Upper lobe of right lung (tissue), 1 donor: ENCODE measurements around the gene DYNLRB1. TPM values are rescaled to one million over a fixed set of nuclear protein-coding genes. Genes with fewer than 3 reads are reported as not detected.
"Not testable (repeated sequence)": the region's sequence is repeated elsewhere in the genome, so short reads cannot be mapped to it uniquely, and the experiment has no call there.

ENCODE experiments used
- ATAC-seq: fragments of 200-7000 bp; cut with Tn5 transposase; one replicate; pipeline ENCODE4 v1.9.1; 2020; ENCODE audit warnings: mild to moderate bottlenecking, moderate library complexity
- DNase-seq: peaks from one replicate; pipeline ENCODE4 v3.0.0-alpha.2; 2020
- H3K27ac ChIP-seq: fragments of 200-600 bp; one replicate; pipeline ENCODE4 v1.8.0; 2022
- H3K27me3 ChIP-seq: fragments of 200-600 bp; one replicate; pipeline ENCODE4 v1.8.0; 2022; ENCODE audit warnings: mild to moderate bottlenecking
- H3K36me3 ChIP-seq: fragments of 200-600 bp; one replicate; pipeline ENCODE4 v1.8.0; 2022
- H3K4me1 ChIP-seq: fragments of 200-600 bp; one replicate; pipeline ENCODE4 v1.8.0; 2022
- H3K4me3 ChIP-seq: fragments of 200-600 bp; one replicate; pipeline ENCODE4 v1.8.0; 2022; ENCODE audit warnings: mild to moderate bottlenecking
- H3K9me3 ChIP-seq: fragments of 200-600 bp; one replicate; pipeline ENCODE4 v1.8.0; 2022
- CTCF ChIP-seq: fragments of 200-600 bp; IDR thresholded peaks from one replicate; pipeline ENCODE4 v1.8.0; 2022; ENCODE audit warnings: antibody characterized with exemption
- intact Hi-C: fragments of 100-400 bp; cut with DNase I; formaldehyde crosslinking; loops from one replicate; pipeline ENCODE4 v1.11.0; 2022
- total RNA-seq: library from RNA; stranded (reverse); fragmentation: NEBNext Ultra II Directional; extraction: Animal tissue kit (Norgen Biotek cat#: 25700); gene quantifications from one replicate; pipeline ENCODE4 v1.2.1, GENCODE V29; 2021
- donor health status: DM: no; HTN: yes; CAD: no; lungs with severe emphysema.

DYNLRB1 gene
- total RNA-seq, 1 donor from 2014 or later = 146 TPM

- H3K27me3 ChIP-seq = no peaks in the 10 kb centered on the region
- peaks cover 67% of the 10 kb centered on the region for H3K36me3 ChIP-seq
- no peak for DNase-seq
- no peaks in the 10 kb centered on the region for H3K9me3 ChIP-seq
- H3K4me3 ChIP-seq = no peak overlapping the region
- no peak for ATAC-seq
- no peaks in the 10 kb centered on the region for H3K4me1 ChIP-seq
- no peak overlapping the region for H3K27ac ChIP-seq
- intact Hi-C loops = no loop called here
- no peak for TF ChIP-seq CTCF
Observed at GRCh38 chr20:34507702-34508413, 8.4 kb upstream of the DYNLRB1 start.

- Histone ChIP-seq H3K27ac (no peak overlapping the region), H3K27me3 (no peaks in the 10 kb centered on the region), H3K4me3 (no peak overlapping the region), H3K4me1 (peaks cover 11% of the 10 kb centered on the region), H3K9me3 (no peaks in the 10 kb centered on the region), H3K36me3 (peaks cover 42% of the 10 kb centered on the region)
- intact Hi-C loops = no loop called here
- DNase-seq = no peak
- no peak for ATAC-seq
- TF ChIP-seq CTCF = no peak
Observed at GRCh38 chr20:34510575-34510974, 5.6 kb upstream of the DYNLRB1 start.

- Histone ChIP-seq H3K4me1 (peaks cover 11% of the 10 kb centered on the region), H3K9me3 (no peaks in the 10 kb centered on the region), H3K27me3 (no peaks in the 10 kb centered on the region), H3K4me3 (no peak overlapping the region), H3K27ac (no peak overlapping the region), H3K36me3 (peaks cover 29% of the 10 kb centered on the region)
- ATAC-seq (no peak), DNase-seq (no peak)
- TF ChIP-seq CTCF = no peak
- intact Hi-C loops = no loop called here
Observed at GRCh38 chr20:34511891-34512265, 4.3 kb upstream of the DYNLRB1 start.

- DNase-seq (no peak), ATAC-seq (no peak)
- H3K9me3 ChIP-seq = no peaks in the 10 kb centered on the region
- intact Hi-C loops = no loop called here
- H3K4me3 ChIP-seq = no peak overlapping the region
- H3K27me3 ChIP-seq = no peaks in the 10 kb centered on the region
- peaks cover 11% of the 10 kb centered on the region for H3K4me1 ChIP-seq
- no peak overlapping the region for H3K27ac ChIP-seq
- no peak for TF ChIP-seq CTCF
- peaks cover 23% of the 10 kb centered on the region for H3K36me3 ChIP-seq
Observed at GRCh38 chr20:34512266-34512954, 3.8 kb upstream of the DYNLRB1 start.

- peaks cover 11% of the 10 kb centered on the region for H3K4me1 ChIP-seq
- intact Hi-C loops = no loop called here
- H3K4me3 ChIP-seq = no peak overlapping the region
- H3K27ac ChIP-seq = no peak overlapping the region
- no peaks in the 10 kb centered on the region for H3K9me3 ChIP-seq
- no peak for TF ChIP-seq CTCF
- DNase-seq = no peak
- H3K36me3 ChIP-seq = peaks cover 18% of the 10 kb centered on the region
- H3K27me3 ChIP-seq = no peaks in the 10 kb centered on the region
- no peak for ATAC-seq
Observed at GRCh38 chr20:34512955-34513419, 3.2 kb upstream of the DYNLRB1 start.

- H3K27me3 ChIP-seq, ATAC-seq, DNase-seq, H3K9me3 ChIP-seq, H3K4me3 ChIP-seq, intact Hi-C loops, H3K36me3 ChIP-seq, H3K27ac ChIP-seq: not testable (repeated sequence)
- peaks cover 15% of the 10 kb centered on the region for H3K4me1 ChIP-seq
Observed at GRCh38 chr20:34514034-34514433, 2.2 kb upstream of the DYNLRB1 start.
